Lower leg skin (tissue), 3 donors: Measurements from ENCODE around the gene SRP14.

Experiments
- CTCF ChIP-seq, 3 donors: fragments of 450-650 bp; IDR thresholded peaks; one replicate each; pipeline ENCODE4 v1.5.1; 2016; ENCODE audit warnings: antibody characterized with exemption in 3 of 3, mild to moderate bottlenecking in 3 of 3, moderate library complexity in 2 of 3
- POLR2A ChIP-seq, 2 donors: fragments of 450-650 bp; IDR thresholded peaks; one replicate each; pipeline ENCODE4 v1.6.1; 2016 to 2017; ENCODE audit warnings: antibody characterized with exemption in 2 of 2, mild to moderate bottlenecking in 1 of 2, moderate library complexity in 1 of 2

- no peak for TF ChIP-seq POLR2A (IDR thresholded peaks at IDR 0.05)
- no peak for TF ChIP-seq CTCF (IDR thresholded peaks at IDR 0.05)
Measured at GRCh38 chr15:40064231-40064894, 25.4 kb upstream of the SRP14 start.
